Prostate gland (tissue), 2 donors: Measurements from ENCODE around the gene MLC1.

Experiments
- POLR2AphosphoS5 ChIP-seq: sonication (generic); formaldehyde crosslinking; IDR thresholded peaks from one replicate; pipeline ENCODE4 v1.6.1; 2017; ENCODE audit warnings: antibody characterized with exemption
- TF ChIP-seq, protein P1 (sequence below), 4 experiments: fragments of 200-600 bp in 2 of 4; fragments of 450-650 bp in 2 of 4; sonication (generic) in 2 of 4; IDR thresholded peaks; 1 replicate in 3 of 4; 2 replicates in 1 of 4; pipeline ENCODE4 v1.5.1; 2016 to 2019; ENCODE audit warnings: antibody characterized with exemption in 4 of 4, mild to moderate bottlenecking in 2 of 4, moderate library complexity in 2 of 4

DNA sequence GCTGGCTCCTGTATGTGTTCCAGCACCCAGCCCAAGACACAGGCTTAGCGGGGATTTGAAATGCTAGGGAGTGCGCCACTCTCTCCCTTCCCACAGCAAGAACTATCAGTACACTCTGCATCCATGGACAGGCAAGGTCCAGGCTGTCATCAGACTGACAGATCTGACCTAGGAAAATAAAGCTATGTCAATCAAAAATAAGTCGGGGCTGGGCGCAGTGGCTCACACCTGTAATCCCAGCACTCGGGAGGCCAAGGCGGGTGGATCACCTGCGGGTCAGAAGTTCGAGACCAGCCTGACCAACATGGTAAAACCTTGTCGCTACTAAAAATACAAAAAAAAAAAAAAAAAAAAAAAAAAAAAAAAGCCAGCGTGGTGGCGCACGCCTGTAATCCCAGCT, 2.9 kb upstream of the MLC1 start:
- TF ChIP-seq, protein P1, sequence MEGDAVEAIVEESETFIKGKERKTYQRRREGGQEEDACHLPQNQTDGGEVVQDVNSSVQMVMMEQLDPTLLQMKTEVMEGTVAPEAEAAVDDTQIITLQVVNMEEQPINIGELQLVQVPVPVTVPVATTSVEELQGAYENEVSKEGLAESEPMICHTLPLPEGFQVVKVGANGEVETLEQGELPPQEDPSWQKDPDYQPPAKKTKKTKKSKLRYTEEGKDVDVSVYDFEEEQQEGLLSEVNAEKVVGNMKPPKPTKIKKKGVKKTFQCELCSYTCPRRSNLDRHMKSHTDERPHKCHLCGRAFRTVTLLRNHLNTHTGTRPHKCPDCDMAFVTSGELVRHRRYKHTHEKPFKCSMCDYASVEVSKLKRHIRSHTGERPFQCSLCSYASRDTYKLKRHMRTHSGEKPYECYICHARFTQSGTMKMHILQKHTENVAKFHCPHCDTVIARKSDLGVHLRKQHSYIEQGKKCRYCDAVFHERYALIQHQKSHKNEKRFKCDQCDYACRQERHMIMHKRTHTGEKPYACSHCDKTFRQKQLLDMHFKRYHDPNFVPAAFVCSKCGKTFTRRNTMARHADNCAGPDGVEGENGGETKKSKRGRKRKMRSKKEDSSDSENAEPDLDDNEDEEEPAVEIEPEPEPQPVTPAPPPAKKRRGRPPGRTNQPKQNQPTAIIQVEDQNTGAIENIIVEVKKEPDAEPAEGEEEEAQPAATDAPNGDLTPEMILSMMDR (IDR thresholded peaks at IDR 0.05), result no peak
- TF ChIP-seq POLR2AphosphoS5, result no peak
